HG02885 (cell line): ENCODE results near the gene ASCC3.
"Not testable (repeated sequence)": the region's sequence is repeated elsewhere in the genome, so short reads cannot be mapped to it uniquely, and the experiment has no call there.

Experiments
- ATAC-seq: cut with Tn5 transposase; IDR thresholded peaks from one replicate; pipeline ENCODE4 v1.9.1; 2021; ENCODE audit warnings: mild to moderate bottlenecking; ENCODE audit not compliant: unreplicated experiment, poor library complexity

The ASCC3 gene

DNA sequence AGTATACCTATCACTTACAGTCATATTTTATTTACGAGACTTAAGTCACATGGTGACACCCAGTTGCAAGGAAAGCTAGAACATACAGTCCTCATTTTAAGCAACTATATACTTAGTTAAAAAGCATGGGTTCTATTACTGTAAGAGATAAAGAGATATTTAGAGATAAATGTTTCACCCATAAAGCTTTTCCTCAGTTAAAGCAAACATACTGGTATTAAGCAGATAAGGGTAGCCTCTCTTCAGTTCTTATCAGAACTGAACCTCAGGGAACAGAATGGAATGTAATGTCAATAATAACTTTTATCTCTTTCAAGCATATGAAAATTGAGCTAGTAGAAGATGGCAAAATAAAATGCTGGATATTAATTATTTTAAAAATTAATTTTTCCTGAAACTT lies 9.9 kb upstream of the ASCC3 start:
- no peak for ATAC-seq

DNA sequence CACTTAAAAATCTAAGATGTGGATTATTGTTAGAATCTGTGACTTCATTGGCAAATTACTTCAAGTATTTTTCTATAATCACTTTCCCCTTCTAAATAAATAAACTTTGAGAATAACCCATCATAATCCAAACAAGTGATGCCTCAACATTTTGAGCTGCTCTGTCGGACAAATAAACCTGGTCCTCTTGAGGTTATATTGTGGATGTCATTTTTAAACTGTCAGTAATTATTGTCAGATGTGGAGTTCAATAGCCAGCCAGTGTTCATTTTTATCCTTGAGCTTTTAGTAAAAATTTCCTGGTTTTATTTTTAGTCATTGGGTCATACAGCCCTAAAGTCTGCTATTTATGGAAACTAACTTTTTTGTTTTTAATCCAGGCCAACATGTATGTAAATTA lies 9.5 kb upstream of the ASCC3 start:
- not testable (repeated sequence) for ATAC-seq

DNA sequence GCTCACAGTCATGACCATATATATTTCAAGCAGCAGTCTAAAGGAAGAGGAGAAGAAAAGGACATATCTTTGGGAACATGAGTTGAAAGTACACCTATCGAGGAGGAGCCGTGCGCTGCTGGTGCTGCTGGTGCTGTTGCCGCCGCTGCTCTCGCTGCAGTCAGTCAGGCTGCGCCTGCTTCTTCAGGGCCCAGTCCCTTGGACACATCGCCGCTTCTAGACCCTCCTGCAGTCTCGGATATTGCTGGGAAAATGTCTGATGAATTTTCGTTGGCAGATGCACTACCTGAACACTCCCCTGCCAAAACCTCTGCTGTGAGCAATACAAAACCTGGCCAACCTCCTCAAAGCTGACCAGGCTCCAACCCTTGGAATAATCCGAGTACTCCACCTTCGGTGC lies 8.2 kb upstream of the ASCC3 start:
- no peak for ATAC-seq

DNA sequence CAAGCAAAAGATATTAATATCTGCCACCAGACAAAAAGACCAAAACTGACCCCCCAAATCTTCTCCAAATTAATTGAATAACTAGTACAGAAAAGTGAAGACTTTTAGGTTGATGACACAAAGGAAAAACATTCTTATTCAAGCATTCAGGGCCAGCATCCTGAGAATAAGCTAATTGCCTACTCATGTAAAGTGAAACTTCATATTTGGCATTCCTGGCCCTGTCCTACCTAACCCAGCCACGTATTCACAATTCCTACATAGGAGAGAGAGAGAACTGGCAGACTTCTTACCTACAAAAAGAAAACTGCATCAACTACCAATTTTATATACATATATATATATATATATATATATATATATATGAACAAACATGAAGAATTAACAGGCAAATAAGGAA lies 4.9 kb upstream of the ASCC3 start:
- no peak for ATAC-seq

DNA sequence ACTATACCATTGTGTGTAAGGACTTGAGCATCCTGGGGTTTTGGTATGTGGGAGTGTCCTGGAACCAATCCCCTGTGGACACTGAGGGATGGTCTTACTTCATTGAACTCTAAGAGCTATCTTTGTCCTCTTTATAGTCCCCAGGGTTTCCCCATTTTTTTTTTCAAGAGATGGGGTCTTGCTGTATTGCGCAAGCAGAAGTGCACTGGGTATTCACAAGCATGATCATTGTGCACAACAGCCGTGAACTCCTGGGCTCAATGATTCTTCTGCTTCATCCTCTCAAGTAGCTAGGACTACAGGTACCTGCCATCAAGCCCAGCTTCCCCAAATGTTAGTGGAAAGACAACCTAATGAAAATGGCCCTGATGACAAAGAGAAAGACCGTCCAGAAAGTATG lies 2.2 kb upstream of the ASCC3 start:
- ATAC-seq = no peak

DNA sequence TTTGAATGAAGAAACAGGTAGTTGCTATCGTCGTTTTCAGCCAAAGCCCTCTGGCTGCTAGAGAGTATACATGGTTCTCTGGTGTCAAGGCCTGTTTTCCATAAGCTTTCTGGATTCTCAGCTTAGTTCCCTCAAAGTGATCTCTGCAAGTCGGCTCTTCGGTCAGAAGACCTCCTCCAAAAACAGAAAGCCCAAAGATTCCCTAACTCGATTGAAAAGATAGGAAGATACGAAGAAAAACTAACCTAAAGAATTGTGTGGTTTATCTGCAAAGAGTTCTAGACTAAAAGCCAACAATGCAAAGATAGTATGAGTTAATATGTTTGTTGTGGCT lies 545 bp upstream of the ASCC3 start:
- ATAC-seq = peak; percentile 19

DNA sequence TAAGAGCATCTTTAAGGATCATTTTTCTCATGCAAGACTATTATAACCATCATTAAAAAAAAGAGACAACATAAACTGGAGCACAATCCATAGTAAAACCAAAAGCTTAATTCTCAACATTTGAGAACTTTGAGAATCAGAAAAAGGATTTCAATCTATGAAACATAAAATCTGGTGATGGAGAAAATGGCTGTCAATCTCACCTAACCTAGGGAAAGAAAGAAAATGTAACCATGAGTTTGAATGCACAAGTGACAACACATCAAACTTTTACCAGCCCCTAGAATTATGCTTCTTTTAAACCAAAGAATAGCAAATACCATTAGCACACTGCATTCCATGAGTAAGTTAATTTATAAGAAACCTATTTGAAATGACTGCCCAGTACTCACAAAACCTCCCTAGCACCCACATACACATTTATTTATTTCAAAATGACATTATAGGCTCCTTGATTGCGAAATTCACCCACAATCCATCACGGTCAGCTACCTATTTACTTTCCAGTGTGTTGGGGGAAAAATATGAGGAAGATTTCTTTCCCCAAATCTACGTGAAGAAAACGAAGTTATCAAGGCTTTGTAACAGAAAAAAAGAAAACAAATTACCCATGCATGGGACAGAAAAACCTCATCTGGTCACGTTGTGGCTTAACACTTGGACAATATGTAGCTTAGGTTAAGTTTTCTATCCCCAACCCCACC lies 828 bp downstream of the ASCC3 start:
- no peak for ATAC-seq

DNA sequence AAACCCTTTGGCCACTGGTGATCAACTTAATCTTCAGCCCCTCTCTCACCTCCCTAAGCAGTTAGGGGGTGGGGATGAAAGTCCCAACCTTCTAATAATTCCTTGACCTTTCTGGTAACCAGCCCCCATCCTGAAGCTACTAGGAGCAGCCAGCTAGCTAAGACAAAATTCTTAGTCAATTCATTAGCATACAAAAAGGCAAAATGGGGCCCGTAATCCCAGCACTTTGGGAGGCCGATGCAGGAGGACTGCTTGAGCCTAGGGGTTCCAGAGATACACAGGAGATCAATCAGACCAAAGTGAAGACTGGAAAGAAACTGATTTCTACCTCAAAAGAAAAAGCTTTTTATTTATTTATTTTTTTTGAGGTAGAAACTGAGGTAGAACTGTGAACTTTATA lies 1.8 kb downstream of the ASCC3 start:
- ATAC-seq = no peak

DNA sequence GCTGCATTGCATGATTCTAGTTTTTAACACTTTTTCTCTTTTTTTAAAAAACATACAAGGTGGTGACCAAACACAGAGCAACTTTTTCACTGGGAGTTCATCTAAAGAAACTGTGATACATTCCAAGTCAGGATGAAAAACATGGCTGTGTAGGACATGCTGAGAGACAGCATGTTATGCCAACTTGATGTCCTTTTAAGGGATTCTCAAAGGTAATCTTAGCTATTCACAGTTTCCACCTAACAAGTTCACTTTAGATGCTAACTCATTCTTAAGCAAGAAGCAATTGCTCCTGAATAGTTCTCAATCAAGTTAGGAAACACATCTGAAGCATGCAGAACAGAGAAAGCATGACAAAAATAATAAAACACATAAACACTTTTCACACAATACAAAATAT lies 3.3 kb downstream of the ASCC3 start:
- no peak for ATAC-seq

DNA sequence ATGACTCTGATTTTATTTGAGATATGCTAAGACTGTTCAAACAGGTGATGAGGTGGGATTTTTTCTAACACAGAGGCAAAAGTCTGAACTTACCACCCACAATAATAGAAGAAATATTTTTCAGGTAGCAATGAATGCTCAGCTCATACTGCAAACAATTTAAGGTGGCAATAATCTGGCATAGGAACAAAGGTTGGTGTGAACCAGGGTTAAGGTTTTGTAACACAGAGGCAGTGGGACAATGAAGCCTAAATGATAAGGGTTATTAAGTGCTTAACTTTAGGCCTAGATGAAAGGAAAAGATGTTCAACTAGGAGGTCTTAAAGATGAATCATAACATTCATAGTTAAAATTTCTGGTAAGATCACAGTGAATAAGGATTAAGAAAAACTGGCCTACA lies 4.9 kb downstream of the ASCC3 start:
- ATAC-seq = no peak

DNA sequence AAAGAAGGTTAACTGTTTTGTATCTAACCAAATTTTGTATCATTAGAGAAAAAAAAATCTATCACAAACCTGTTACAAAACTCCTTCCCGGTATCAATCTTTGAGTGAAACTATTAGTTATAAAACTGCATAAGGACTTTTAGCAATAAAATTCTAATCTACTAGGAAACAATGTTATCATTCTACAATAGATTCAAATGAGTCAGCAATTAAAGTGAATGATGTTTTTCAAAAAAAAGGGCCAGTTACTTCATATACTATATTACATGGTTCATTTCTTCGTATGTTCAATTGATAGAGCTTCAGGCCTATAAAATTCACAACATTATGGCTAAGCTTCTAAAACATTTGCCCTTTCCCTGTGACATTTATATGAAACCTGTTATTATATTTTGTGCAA lies 15.6 kb downstream of the ASCC3 start:
- ATAC-seq = no peak

DNA sequence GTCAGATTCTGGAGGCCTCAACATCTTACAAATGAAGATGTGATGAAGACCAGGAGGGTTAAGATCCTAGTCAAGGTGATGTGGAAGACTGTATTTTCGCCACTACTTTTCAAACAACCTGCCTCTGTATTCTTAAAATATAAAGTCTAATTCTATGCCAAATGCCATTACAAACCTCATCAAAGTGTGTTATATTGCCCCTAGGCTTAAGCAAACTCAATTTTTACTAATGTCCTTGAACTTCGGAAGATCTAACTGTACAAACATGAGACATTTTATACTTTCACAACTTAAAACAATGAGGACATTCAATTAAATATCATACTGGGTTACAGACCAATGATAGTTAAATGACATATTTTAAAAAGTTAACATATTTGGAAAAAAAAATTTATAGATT lies 19.1 kb downstream of the ASCC3 start:
- ATAC-seq = no peak

DNA sequence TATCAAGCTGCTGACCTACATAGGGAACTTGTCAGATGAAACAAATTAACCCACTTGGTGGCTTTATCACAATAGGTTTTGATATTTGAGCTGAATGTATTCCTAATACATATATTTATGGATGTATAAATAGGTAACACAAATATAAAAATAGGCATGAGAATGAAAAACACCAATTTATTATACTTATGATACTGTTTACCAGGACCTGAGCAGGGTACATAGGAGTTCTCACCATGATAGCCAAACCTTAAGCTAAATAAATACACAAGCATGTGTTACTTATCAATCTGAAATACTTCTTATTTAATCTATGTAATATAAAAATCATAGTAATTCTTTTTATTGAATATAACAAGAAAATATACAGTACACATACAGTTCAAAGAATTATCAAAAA lies 25.0 kb downstream of the ASCC3 start:
- ATAC-seq = no peak

DNA sequence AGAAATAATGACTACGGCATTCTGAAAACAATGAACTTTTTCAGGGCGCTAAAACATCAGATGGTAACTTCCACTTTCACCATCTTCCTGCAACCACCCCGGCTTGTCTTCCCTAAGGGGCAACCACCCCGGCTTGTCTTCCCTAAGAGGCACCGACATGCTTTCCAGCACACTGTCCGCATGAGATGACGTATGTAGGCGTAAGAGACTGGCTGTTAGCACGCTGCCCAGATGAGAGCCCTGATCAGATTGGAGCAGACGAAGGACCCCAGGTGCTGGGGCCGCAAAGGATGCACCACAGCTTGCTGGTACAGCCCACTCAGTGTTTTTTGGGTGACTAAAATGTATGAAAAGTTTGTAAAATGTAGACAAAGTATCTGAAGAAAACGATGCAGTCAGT lies 29.3 kb downstream of the ASCC3 start:
- no peak for ATAC-seq

DNA sequence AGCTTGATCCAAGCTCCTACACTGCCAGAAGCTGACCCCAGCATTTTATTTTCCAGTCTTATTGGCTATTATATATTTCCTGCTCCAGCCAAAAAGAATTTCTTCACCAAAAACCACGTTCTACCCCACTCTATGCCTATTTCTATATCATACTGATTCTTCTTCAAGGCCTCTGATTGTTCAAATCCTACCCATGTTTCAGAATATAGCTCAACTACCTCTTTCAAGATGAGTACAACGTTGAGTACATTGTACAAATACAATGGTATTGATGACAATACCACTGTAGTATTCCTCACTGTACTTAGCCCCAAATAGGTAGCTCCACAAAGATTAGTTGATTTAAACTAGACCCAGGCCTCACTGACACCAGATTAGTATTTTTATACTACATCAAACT lies 31.0 kb downstream of the ASCC3 start:
- no peak for ATAC-seq

DNA sequence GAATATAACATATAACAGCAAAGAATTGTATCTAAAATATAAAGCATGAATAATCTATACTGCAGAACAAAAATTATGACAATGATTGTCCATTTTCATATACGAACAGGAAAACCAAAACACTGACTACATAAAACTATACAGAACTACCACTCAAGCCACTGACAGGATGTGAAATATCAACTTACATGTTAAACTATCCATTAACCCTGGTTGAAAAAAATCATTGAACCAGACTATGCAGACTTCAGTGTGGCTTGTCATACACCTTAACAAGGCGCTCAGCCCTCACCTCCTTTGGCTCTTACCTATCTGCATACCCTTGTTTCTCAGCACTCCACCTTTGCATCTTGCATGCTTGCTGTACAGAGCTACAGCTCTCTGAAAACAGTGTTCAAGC lies 34.9 kb downstream of the ASCC3 start:
- ATAC-seq = no peak

DNA sequence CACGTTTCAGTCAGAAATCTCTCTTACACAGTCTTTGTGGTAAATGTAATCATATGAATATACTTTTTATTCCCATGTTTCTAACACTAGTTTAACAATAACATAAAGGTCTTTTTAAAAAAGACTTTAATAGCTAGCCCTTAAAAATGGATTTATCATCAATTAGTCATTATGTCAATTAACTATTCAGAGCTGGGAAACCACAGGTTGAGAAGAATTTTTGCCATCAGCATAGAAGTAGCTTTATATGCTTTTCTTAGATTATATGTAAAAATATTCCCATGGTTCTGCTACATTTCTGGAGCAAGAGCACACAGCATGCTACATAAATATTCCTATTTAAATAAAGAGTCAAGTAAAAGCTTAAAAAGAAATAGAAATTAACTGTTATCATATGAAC lies 35.5 kb downstream of the ASCC3 start:
- no peak for ATAC-seq

DNA sequence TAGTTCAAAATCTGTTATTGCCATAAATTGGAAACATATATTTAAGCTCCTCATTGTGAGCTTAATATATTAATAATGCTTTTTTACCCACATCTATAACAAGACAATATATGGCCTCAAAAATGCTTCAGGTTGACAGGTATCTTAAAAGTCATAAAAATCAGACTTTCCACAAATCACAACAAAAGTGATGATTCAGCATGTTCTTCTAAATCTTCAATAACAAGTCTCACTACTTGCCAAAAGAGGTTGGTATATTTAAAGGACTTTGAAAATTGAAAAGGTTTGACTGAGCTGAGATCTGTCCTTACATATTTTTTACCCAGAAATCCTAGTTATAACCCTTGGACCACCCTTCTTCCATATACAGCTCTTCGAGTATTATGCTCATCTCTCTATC lies 41.7 kb downstream of the ASCC3 start:
- no peak for ATAC-seq

DNA sequence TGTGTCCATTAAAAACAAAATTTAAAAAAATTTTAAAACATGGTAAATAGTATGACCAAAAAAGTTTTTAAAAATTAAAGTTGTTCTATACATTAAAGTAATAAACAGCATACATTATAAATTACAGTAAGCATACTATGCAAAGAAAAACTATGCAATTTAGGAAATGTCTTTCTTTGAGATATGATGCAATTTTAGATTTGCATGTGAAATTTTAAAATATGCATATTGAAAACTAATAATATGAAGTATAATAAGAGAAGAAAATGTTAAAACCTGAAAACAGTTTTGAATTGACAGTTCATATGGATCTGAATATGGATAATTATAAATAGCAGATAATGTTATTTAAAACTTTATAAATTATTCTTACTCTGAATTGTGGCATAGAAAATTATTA lies 43.1 kb downstream of the ASCC3 start:
- ATAC-seq = no peak

DNA sequence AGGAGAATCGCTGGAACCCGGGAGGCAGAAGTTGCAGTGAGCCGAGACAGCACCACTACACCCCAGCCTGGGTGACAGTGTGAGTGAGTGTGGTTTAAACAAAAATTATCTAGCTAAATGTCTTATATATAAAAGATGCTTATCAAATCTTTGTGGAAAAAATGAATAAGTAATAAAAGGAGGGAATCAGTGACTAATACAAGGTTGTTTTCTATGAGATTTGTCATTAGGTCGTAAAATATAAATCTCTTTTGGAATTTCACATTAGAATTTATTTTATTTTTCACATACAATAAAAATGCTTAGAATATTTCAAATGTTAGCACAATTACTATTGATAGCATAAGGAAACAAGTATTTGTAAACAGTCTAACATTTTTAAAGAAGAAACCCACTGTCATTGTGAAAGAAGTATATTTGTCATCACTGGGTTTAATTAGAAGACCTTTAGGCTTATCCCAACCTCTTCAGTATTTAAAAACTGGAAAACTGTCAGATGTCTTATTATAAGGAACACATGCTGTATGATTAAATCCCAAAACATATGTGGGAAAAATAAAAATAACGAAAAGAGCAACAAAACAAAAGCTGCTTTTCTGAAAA lies 47.1 kb downstream of the ASCC3 start:
- ATAC-seq = no peak

DNA sequence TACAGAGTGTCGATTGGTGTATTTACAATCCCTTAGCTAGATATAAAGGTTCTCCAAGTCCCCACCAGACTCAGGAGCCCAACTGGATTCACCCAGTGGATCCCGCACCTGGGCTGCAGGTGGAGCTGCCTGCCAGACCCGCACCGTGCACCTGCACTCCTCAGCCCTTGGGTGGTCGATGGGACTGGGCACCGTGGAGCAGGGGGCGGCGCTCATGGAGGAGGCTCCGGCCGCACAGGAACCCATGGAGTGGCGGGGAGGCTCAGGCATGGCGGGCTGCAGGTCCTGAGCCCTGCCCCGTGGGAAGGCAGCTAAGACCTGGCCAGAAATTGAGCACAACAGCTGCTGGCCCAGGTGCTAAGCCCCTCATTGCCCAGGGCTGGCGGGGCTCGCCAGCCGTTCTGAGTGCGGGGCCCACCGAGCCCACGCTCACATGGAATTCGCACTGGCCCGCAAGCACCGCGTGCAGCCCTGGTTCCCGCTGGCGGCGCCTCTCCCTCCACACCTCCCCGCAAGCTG lies 52.0 kb downstream of the ASCC3 start:
- not testable (repeated sequence) for ATAC-seq

DNA sequence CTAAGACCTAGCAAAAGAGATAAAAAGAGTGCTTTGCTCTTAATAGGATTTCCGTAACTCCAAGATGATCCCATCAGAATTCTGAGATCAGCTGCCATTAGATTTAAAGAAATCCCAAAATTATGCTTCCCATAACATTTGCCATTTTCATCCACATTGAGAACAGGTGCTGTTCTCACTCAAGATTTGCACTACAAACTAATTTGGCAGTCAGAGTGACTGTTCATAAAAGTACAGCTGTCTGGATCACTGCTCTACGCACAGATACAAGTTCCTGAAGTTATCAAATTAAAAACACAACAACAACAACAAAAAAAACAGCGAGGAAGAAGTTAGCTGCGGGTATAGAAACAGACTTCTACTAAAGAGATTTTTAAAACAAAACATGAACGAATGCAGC lies 58.1 kb downstream of the ASCC3 start:
- no peak for ATAC-seq
